Trophoblast cell (in vitro differentiated cells and primary cell): Measurements from ENCODE around the gene CD2.
A peak's percentile ranks its signal among the peaks of the same experiment; 100 is the strongest.

Experiments used
- DNase-seq, 2 donors: peaks; one replicate each; pipeline ENCODE4 v3.0.0-alpha.2; 2016
- H2AFZ ChIP-seq: 2 replicates; pipeline ENCODE4 v1.6.1; 2013; ENCODE audit warnings: low read length, moderate library complexity, mild to moderate bottlenecking; ENCODE audit not compliant: insufficient read depth, poor library complexity
- H2AK5ac ChIP-seq: 2 replicates; pipeline ENCODE4 v1.6.1; 2013; ENCODE audit warnings: mild to moderate bottlenecking, low read length
- H2BK120ac ChIP-seq: 2 replicates; pipeline ENCODE4 v1.6.1; 2013; ENCODE audit warnings: low read length, mild to moderate bottlenecking, moderate library complexity; ENCODE audit not compliant: insufficient read depth, poor library complexity
- H2BK12ac ChIP-seq: 2 replicates; pipeline ENCODE4 v1.6.1; 2013; ENCODE audit warnings: mild to moderate bottlenecking, low read length, moderate library complexity
- H2BK5ac ChIP-seq: 2 replicates; pipeline ENCODE4 v1.6.1; 2013; ENCODE audit warnings: low read length, low read depth, moderate library complexity, mild to moderate bottlenecking; ENCODE audit not compliant: poor library complexity
- H3K14ac ChIP-seq: 2 replicates; pipeline ENCODE4 v1.6.1; 2013; ENCODE audit warnings: mild to moderate bottlenecking, low read length
- H3K18ac ChIP-seq: 2 replicates; pipeline ENCODE4 v1.6.1; 2013; ENCODE audit warnings: mild to moderate bottlenecking, low read length
- H3K23ac ChIP-seq: 2 replicates; pipeline ENCODE4 v1.6.1; 2013; ENCODE audit warnings: low read length
- H3K27ac ChIP-seq: 2 replicates; pipeline ENCODE4 v1.5.1; 2013; ENCODE audit warnings: low read depth, mild to moderate bottlenecking, inconsistent platforms, low read length, moderate library complexity
- H3K27me3 ChIP-seq: 2 replicates; pipeline ENCODE4 v1.6.1; 2013; ENCODE audit warnings: inconsistent platforms, mild to moderate bottlenecking, low read length, moderate library complexity; ENCODE audit not compliant: insufficient read depth
- H3K36me3 ChIP-seq, 2 experiments: 1 replicate in 1 of 2; 2 replicates in 1 of 2; pipeline ENCODE4 v1.6.1; 2013; ENCODE audit warnings: low read length in 2 of 2, mild to moderate bottlenecking in 2 of 2, moderate library complexity in 1 of 2; ENCODE audit not compliant: insufficient read depth in 2 of 2, control insufficient read depth in 1 of 2
- H3K4ac ChIP-seq: 2 replicates; pipeline ENCODE4 v1.6.1; 2013; ENCODE audit warnings: low read depth, mild to moderate bottlenecking, low read length, moderate library complexity
- H3K4me1 ChIP-seq, 2 experiments: 1 replicate in 1 of 2; 2 replicates in 1 of 2; pipeline ENCODE4 v1.6.1; 2013; ENCODE audit warnings: low read length in 2 of 2, mild to moderate bottlenecking in 2 of 2, moderate library complexity in 1 of 2; ENCODE audit not compliant: insufficient read depth in 2 of 2, control insufficient read depth in 1 of 2
- H3K4me2 ChIP-seq: 2 replicates; pipeline ENCODE4 v1.6.1; 2013; ENCODE audit warnings: inconsistent platforms, mild to moderate bottlenecking, low read length, moderate library complexity
- H3K4me3 ChIP-seq: 2 replicates; pipeline ENCODE4 v1.5.1; 2013; ENCODE audit warnings: mild to moderate bottlenecking, low read depth, low read length, inconsistent platforms
- H3K79me1 ChIP-seq: one replicate; pipeline ENCODE4 v1.6.1; 2013; ENCODE audit warnings: low read length
- H3K79me2 ChIP-seq: 2 replicates; pipeline ENCODE4 v1.6.1; 2013; ENCODE audit warnings: low read length, mild to moderate bottlenecking; ENCODE audit not compliant: control insufficient read depth, insufficient read depth, poor library complexity
- H3K9ac ChIP-seq: 2 replicates; pipeline ENCODE4 v1.6.1; 2013; ENCODE audit warnings: mild to moderate bottlenecking, low read length
- H3K9me3 ChIP-seq: 2 replicates; pipeline ENCODE4 v1.6.1; 2013; ENCODE audit warnings: low read depth, mild to moderate bottlenecking, control low read depth, inconsistent platforms, low read length; ENCODE audit not compliant: insufficient read depth
- H4K12ac ChIP-seq: 2 replicates; pipeline ENCODE4 v1.6.1; 2013; ENCODE audit warnings: low read depth, mild to moderate bottlenecking, low read length, moderate library complexity
- H4K8ac ChIP-seq: 2 replicates; pipeline ENCODE4 v1.6.1; 2013; ENCODE audit warnings: low read depth, mild to moderate bottlenecking, low read length, moderate library complexity
- H4K91ac ChIP-seq: one replicate; pipeline ENCODE4 v1.6.1; 2013; ENCODE audit warnings: low read depth, mild to moderate bottlenecking, low read length, moderate library complexity
- WGBS: extraction: QIAGEN DNeasy Blood & Tissue Kit; methylation state at CpG from one replicate; pipeline ENCODE4 v1.1.7; 2013; ENCODE audit warnings: missing lambda C conversion rate; ENCODE audit not compliant: insufficient read length, insufficient coverage; ENCODE audit errors: extremely low coverage; 5-methylcytosine and 5-hydroxymethylcytosine counted together

CD2 gene

GRCh38 chr1:116751621-116752020 lies 2.6 kb upstream of the CD2 start:
- Histone ChIP-seq H4K12ac (no peak overlapping the region), H2AK5ac (no peak overlapping the region), H3K9me3 (peaks cover 8% of the 10 kb centered on the region), H4K91ac (no peak overlapping the region), H3K4me3 (no peak overlapping the region), H3K9ac (no peak overlapping the region), H2BK5ac (no peak overlapping the region), H3K23ac (no peak overlapping the region), H2BK12ac (no peak overlapping the region), H3K27me3 (no peaks in the 10 kb centered on the region), H3K36me3 (no peaks in the 10 kb centered on the region), H3K4me1 (peaks cover under 1% of the 10 kb centered on the region in 2 experiments), H4K8ac (no peak overlapping the region), H3K79me1 (peaks cover 1% of the 10 kb centered on the region), H3K27ac (no peak overlapping the region), H3K18ac (no peak overlapping the region), H3K4me2 (no peak overlapping the region), H3K14ac (no peak overlapping the region), H3K79me2 (no peaks in the 10 kb centered on the region), H3K4ac (no peak overlapping the region), H2AFZ (no peak overlapping the region), H2BK120ac (no peak overlapping the region)
- DNase-seq, result peak in 1 of 2 donors; percentile 35
- no CpG with 5 or more reads among the region's 1 CpG for WGBS

- Histone ChIP-seq H3K27ac (no peak overlapping the region), H3K4me3 (no peak overlapping the region), H4K12ac (no peak overlapping the region), H3K36me3 (no peaks in the 10 kb centered on the region), H3K4me1 (peaks cover 2 to 3% of the 10 kb centered on the region in 2 experiments), H4K8ac (no peak overlapping the region), H2AFZ (no peak overlapping the region), H2BK120ac (no peak overlapping the region), H3K9ac (no peak overlapping the region), H3K9me3 (peaks cover 3% of the 10 kb centered on the region), H3K4me2 (no peak overlapping the region), H3K18ac (no peak overlapping the region), H4K91ac (no peak overlapping the region), H3K27me3 (no peaks in the 10 kb centered on the region), H3K79me1 (peaks cover 1% of the 10 kb centered on the region), H2BK5ac (no peak overlapping the region), H3K4ac (no peak overlapping the region), H3K79me2 (no peaks in the 10 kb centered on the region), H3K23ac (no peak overlapping the region), H2AK5ac (no peak overlapping the region), H3K14ac (no peak overlapping the region), H2BK12ac (no peak overlapping the region)
- DNase-seq, result no peak
- no CpG with 5 or more reads among the region's 3 CpGs for WGBS
Measured at GRCh38 chr1:116753312-116753711, 918 bp upstream of the CD2 start.

- no CpG with 5 or more reads among the region's 8 CpGs for WGBS
- H2AFZ ChIP-seq, result no peak overlapping the region
Measured at GRCh38 chr1:116755066-116755465, 836 bp downstream of the CD2 start.

DNA sequence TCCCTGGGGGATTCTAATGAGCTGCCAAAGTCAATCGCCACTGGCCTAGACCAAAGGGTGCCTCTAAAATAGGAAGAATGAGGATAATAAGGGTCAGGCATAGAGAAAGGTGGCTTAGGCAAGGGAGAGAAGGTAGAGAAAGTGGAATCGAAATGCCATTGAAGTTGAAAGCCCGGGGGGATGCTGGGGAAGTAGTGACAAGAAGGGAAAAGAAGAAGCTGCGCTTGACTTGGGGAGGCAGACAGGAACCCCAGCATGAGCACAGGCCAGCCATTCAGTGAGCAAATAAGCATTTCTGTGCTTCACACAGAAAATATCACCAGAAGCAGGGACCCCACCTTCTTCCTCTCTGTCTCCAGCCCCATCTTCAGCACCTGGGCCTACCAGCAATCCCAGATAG lies 1.5 kb downstream of the CD2 start:
- no peak overlapping the region for H3K27ac ChIP-seq
- no peak overlapping the region for H2BK12ac ChIP-seq
- H3K9ac ChIP-seq, result no peak overlapping the region
- H3K4ac ChIP-seq, result no peak overlapping the region
- H3K36me3 ChIP-seq, result no peaks in the 10 kb centered on the region
- no peaks in the 10 kb centered on the region for H3K9me3 ChIP-seq
- H3K4me1 ChIP-seq, result peaks cover 2 to 3% of the 10 kb centered on the region in 2 experiments
- H4K12ac ChIP-seq, result no peak overlapping the region
- H3K14ac ChIP-seq, result no peak overlapping the region
- H4K91ac ChIP-seq, result no peak overlapping the region
- no peaks in the 10 kb centered on the region for H3K79me2 ChIP-seq
- H3K23ac ChIP-seq, result no peak overlapping the region
- H3K18ac ChIP-seq, result no peak overlapping the region
- DNase-seq, result no peak
- H2AFZ ChIP-seq, result no peak overlapping the region
- no peak overlapping the region for H3K4me2 ChIP-seq
- no peak overlapping the region for H3K4me3 ChIP-seq
- peaks cover 1% of the 10 kb centered on the region for H3K79me1 ChIP-seq
- no peak overlapping the region for H2AK5ac ChIP-seq
- no CpG with 5 or more reads among the region's 4 CpGs for WGBS
- H2BK120ac ChIP-seq, result no peak overlapping the region
- no peak overlapping the region for H4K8ac ChIP-seq
- H2BK5ac ChIP-seq, result no peak overlapping the region
- H3K27me3 ChIP-seq, result no peaks in the 10 kb centered on the region

More at GRCh38 chr1:116755066-116755465, 836 bp downstream of the CD2 start:
- Histone ChIP-seq H2BK120ac (no peak overlapping the region), H3K4me1 (peaks cover 2 to 3% of the 10 kb centered on the region in 2 experiments), H4K12ac (no peak overlapping the region), H3K14ac (no peak overlapping the region), H3K9me3 (no peaks in the 10 kb centered on the region), H4K8ac (no peak overlapping the region), H3K4me3 (no peak overlapping the region), H2AK5ac (no peak overlapping the region), H3K36me3 (no peaks in the 10 kb centered on the region), H2BK5ac (no peak overlapping the region), H3K27ac (no peak overlapping the region), H3K79me1 (peaks cover 1% of the 10 kb centered on the region), H2BK12ac (no peak overlapping the region), H3K18ac (no peak overlapping the region), H3K4ac (no peak overlapping the region), H3K23ac (no peak overlapping the region), H3K4me2 (no peak overlapping the region), H4K91ac (no peak overlapping the region), H3K79me2 (no peaks in the 10 kb centered on the region), H3K9ac (no peak overlapping the region), H3K27me3 (no peaks in the 10 kb centered on the region)
- no peak for DNase-seq
